HepG2 (cell line): Measurements from ENCODE around the gene FYB2. TPM values are rescaled to one million over a fixed set of nuclear protein-coding genes. Genes with fewer than 3 reads are reported as not detected.

ENCODE experiments used
- ARNTL ChIP-seq: sonication (generic); formaldehyde crosslinking; IDR thresholded peaks from 2 replicates; pipeline ENCODE4 v1.4.0; 2020; ENCODE audit warnings: mild to moderate bottlenecking, missing genetic modification reagents
- CBX2 ChIP-seq, 2 experiments: fragments of 200-600 bp in 1 of 2; sonication (generic); formaldehyde crosslinking in 1 of 2; IDR thresholded peaks; 2 replicates each; pipeline versions ENCODE4 v1.7.0 to v1.8.1; 2018 to 2022; ENCODE audit warnings: low read depth in 2 of 2, low read length in 1 of 2, mild to moderate bottlenecking in 1 of 2, missing genetic modification reagents in 1 of 2
- FOXA1 ChIP-seq, 2 experiments: fragments of 450-650 bp in 1 of 2; sonication (generic) in 1 of 2; formaldehyde crosslinking in 1 of 2; IDR thresholded peaks; 2 replicates each; pipeline versions ENCODE4 v1.4.0 to v1.6.1; 2016 to 2020; ENCODE audit warnings: missing genetic modification reagents in 1 of 2
- HBP1 ChIP-seq: IDR thresholded peaks from 2 replicates; pipeline ENCODE4 v1.6.1; 2016; ENCODE audit warnings: low read depth, control low read depth
- IRF1 ChIP-seq: sonication (generic); formaldehyde crosslinking; IDR thresholded peaks from 2 replicates; pipeline ENCODE4 v1.4.0; 2020; ENCODE audit warnings: low read depth, mild to moderate bottlenecking, missing genetic modification reagents
- MTA1 ChIP-seq: sonication (generic); formaldehyde crosslinking; IDR thresholded peaks from 2 replicates; pipeline ENCODE4 v1.4.0; 2020; ENCODE audit warnings: missing genetic modification reagents, mild to moderate bottlenecking, borderline replicate concordance
- MXD4 ChIP-seq: IDR thresholded peaks from 2 replicates; pipeline ENCODE4 v1.6.1; 2016; ENCODE audit warnings: mild to moderate bottlenecking, missing biosample characterization, missing genetic modification reagents
- NCOA2 ChIP-seq: sonication (generic); formaldehyde crosslinking; IDR thresholded peaks from 2 replicates; pipeline ENCODE4 v1.8.0; 2022; ENCODE audit warnings: inconsistent platforms
- NFE2 ChIP-seq: sonication (generic); formaldehyde crosslinking; IDR thresholded peaks from 2 replicates; pipeline ENCODE4 v1.4.0; 2020; ENCODE audit warnings: missing genetic modification reagents
- PHF21A ChIP-seq: sonication (generic); formaldehyde crosslinking; IDR thresholded peaks from 2 replicates; pipeline ENCODE4 v1.5.0; 2020; ENCODE audit warnings: mild to moderate bottlenecking, missing genetic modification reagents
- RARA ChIP-seq: IDR thresholded peaks from 2 replicates; pipeline ENCODE4 v1.6.1; 2016; ENCODE audit warnings: missing genetic modification reagents, missing compliant biosample characterization
- SP140L ChIP-seq: sonication (generic); formaldehyde crosslinking; IDR thresholded peaks from 2 replicates; pipeline ENCODE4 v1.4.0; 2020; ENCODE audit warnings: missing genetic modification reagents, borderline replicate concordance
- TCF7 ChIP-seq: sonication (generic); IDR thresholded peaks from 2 replicates; pipeline ENCODE4 v1.6.1; 2016; ENCODE audit warnings: antibody characterized with exemption, low read depth
- TFE3 ChIP-seq: IDR thresholded peaks from 2 replicates; pipeline ENCODE4 v1.6.1; 2016
- U2AF1 ChIP-seq: fragments of 200-400 bp; formaldehyde crosslinking; optimal IDR thresholded peaks from 2 replicates; pipeline ENCODE3; 2017; ENCODE audit warnings: mild to moderate bottlenecking, low read depth, low read length
- ZBTB21 ChIP-seq: sonication (generic); formaldehyde crosslinking; IDR thresholded peaks from 2 replicates; pipeline ENCODE4 v1.4.0; 2020; ENCODE audit warnings: missing genetic modification reagents
- ZMYM3 ChIP-seq: sonication (generic); formaldehyde crosslinking; IDR thresholded peaks from 2 replicates; pipeline ENCODE4 v1.5.1; 2020; ENCODE audit warnings: mild to moderate bottlenecking, missing genetic modification reagents
- ZNF382 ChIP-seq: sonication (generic); formaldehyde crosslinking; IDR thresholded peaks from 2 replicates; pipeline ENCODE4 v1.5.0; 2020; ENCODE audit warnings: missing genetic modification reagents, mild to moderate bottlenecking, borderline replicate concordance
- ZNF430 ChIP-seq: sonication (generic); formaldehyde crosslinking; IDR thresholded peaks from 2 replicates; pipeline ENCODE4 v1.9.0; 2021; ENCODE audit warnings: mild to moderate bottlenecking, missing genetic modification reagents
- ZNF446 ChIP-seq: sonication (generic); formaldehyde crosslinking; IDR thresholded peaks from 2 replicates; pipeline ENCODE4 v1.5.0; 2020; ENCODE audit warnings: mild to moderate bottlenecking, missing genetic modification reagents
- ZNF549 ChIP-seq: sonication (generic); formaldehyde crosslinking; IDR thresholded peaks from 2 replicates; pipeline ENCODE4 v1.5.0; 2020; ENCODE audit warnings: missing genetic modification reagents
- ZNF556 ChIP-seq: sonication (generic); formaldehyde crosslinking; IDR thresholded peaks from 2 replicates; pipeline ENCODE4 v1.4.0; 2020; ENCODE audit warnings: mild to moderate bottlenecking, missing genetic modification reagents, borderline replicate concordance
- ZNF704 ChIP-seq: sonication (generic); formaldehyde crosslinking; IDR thresholded peaks from 2 replicates; pipeline ENCODE4 v1.8.1; 2023; ENCODE audit warnings: mild to moderate bottlenecking, inconsistent platforms, moderate library complexity, missing genetic modification reagents, borderline replicate concordance
- ZNF766 ChIP-seq: sonication (generic); formaldehyde crosslinking; IDR thresholded peaks from 2 replicates; pipeline ENCODE4 v1.5.0; 2020; ENCODE audit warnings: missing genetic modification reagents, borderline replicate concordance
- ZNF83 ChIP-seq: sonication (generic); formaldehyde crosslinking; IDR thresholded peaks from 2 replicates; pipeline ENCODE4 v1.4.0; 2020; ENCODE audit warnings: missing genetic modification reagents, mild to moderate bottlenecking, borderline replicate concordance
- ZNF883 ChIP-seq: sonication (generic); formaldehyde crosslinking; IDR thresholded peaks from 2 replicates; pipeline ENCODE4 v1.5.1; 2020; ENCODE audit warnings: mild to moderate bottlenecking, missing genetic modification reagents; ENCODE audit errors: not compliant biosample characterization
- ZSCAN9 ChIP-seq: IDR thresholded peaks from 2 replicates; pipeline ENCODE4 v1.6.1; 2016; ENCODE audit warnings: borderline replicate concordance
- polyA plus RNA-seq, 8 experiments: library from polyadenylated mRNA; depleted of rRNA in 3 of 8; stranded (reverse) in 7 of 8; unstranded in 1 of 8; fragments of >200 nt; fragmentation: Illumina TruSeq in 4 of 8; extraction: Trizol in 4 of 8; gene quantifications; 2 replicates each; pipeline versions ENCODE4 v1.2.1 to v1.2.3, GENCODE V29; 2011 to 2016; ENCODE audit warnings: low read depth in 4 of 8, missing spikeins in 1 of 8, mixed read lengths in 1 of 8; ENCODE audit not compliant: insufficient read depth in 1 of 8
- total RNA-seq, 5 experiments: library from RNA; depleted of rRNA; stranded (reverse); fragments of >200 nt; fragmentation: Illumina TruSeq; extraction: Trizol; gene quantifications; 2 replicates each; pipeline ENCODE4 v1.2.3, GENCODE V29; 2016; ENCODE audit warnings: low read depth in 1 of 5

The FYB2 gene
- total and polyA plus RNA-seq, 2 of the 13 experiments (the other 11 are each of a cell fraction or from before 2014, with no cell fraction given) = 1.2 to 2.7 TPM

GRCh38 chr1:56854521-56855099 lies 35.4 kb upstream of the FYB2 start, which contains the start of gene C8A (continued):
- TF ChIP-seq TFE3 (no peak; the same call in 1 of the 2 replicates), ZNF430 (CRISPR knock-in tag) (no peak), FOXA1 (IDR thresholded peaks at IDR 0.05) (no peak), FOXA1 (CRISPR knock-in tag; IDR thresholded peaks at IDR 0.05) (peak; percentile 40; the same call in 1 of the 2 replicates), ZNF556 (CRISPR knock-in tag) (no peak), SP140L (CRISPR knock-in tag) (peak; percentile 75; the same call in 1 of the 2 replicates), PHF21A (CRISPR knock-in tag) (peak; percentile 80; the same call in 1 of the 2 replicates), ZNF83 (CRISPR knock-in tag) (no peak), ZNF704 (CRISPR knock-in tag) (no peak; the same call in 1 of the 2 replicates), MTA1 (no peak), ZBTB21 (CRISPR knock-in tag) (no peak), IRF1 (no peak), ZNF883 (CRISPR knock-in tag) (no peak), ZNF446 (CRISPR knock-in tag) (no peak), RARA (CRISPR knock-in tag) (peak; percentile 81), CBX2 (IDR thresholded peaks at IDR 0.05; ENCODE audit: low read depth, low read length) (no peak), CBX2 (CRISPR knock-in tag; IDR thresholded peaks at IDR 0.05; ENCODE audit: low read depth) (no peak), ZMYM3 (no peak; the same call in 1 of the 2 replicates), ARNTL (CRISPR knock-in tag) (peak; percentile 61; the same call in 1 of the 2 replicates), ZSCAN9 (CRISPR knock-in tag) (peak; percentile 34; the same call in 1 of the 2 replicates), NFE2 (CRISPR knock-in tag) (no peak), TCF7 (peak; percentile 88), NCOA2 (CRISPR knock-in tag) (peak; percentile 96), ZNF549 (CRISPR knock-in tag) (no peak), HBP1 (no peak), ZNF766 (no peak), MXD4 (CRISPR knock-in tag) (no peak), U2AF1 (no peak), ZNF382 (no peak)
